Trophoblast cell (in vitro differentiated cells and primary cell): Measurements from ENCODE around the gene LINGO4.

Source experiments
- DNase-seq, 2 donors: peaks; one replicate each; pipeline ENCODE4 v3.0.0-alpha.2; 2016
- H2AFZ ChIP-seq: 2 replicates; pipeline ENCODE4 v1.6.1; 2013; ENCODE audit warnings: low read length, moderate library complexity, mild to moderate bottlenecking; ENCODE audit not compliant: insufficient read depth, poor library complexity
- H2AK5ac ChIP-seq: 2 replicates; pipeline ENCODE4 v1.6.1; 2013; ENCODE audit warnings: mild to moderate bottlenecking, low read length
- H2BK120ac ChIP-seq: 2 replicates; pipeline ENCODE4 v1.6.1; 2013; ENCODE audit warnings: low read length, mild to moderate bottlenecking, moderate library complexity; ENCODE audit not compliant: insufficient read depth, poor library complexity
- H2BK12ac ChIP-seq: 2 replicates; pipeline ENCODE4 v1.6.1; 2013; ENCODE audit warnings: mild to moderate bottlenecking, low read length, moderate library complexity
- H2BK5ac ChIP-seq: 2 replicates; pipeline ENCODE4 v1.6.1; 2013; ENCODE audit warnings: low read length, low read depth, moderate library complexity, mild to moderate bottlenecking; ENCODE audit not compliant: poor library complexity
- H3K14ac ChIP-seq: 2 replicates; pipeline ENCODE4 v1.6.1; 2013; ENCODE audit warnings: mild to moderate bottlenecking, low read length
- H3K18ac ChIP-seq: 2 replicates; pipeline ENCODE4 v1.6.1; 2013; ENCODE audit warnings: mild to moderate bottlenecking, low read length
- H3K23ac ChIP-seq: 2 replicates; pipeline ENCODE4 v1.6.1; 2013; ENCODE audit warnings: low read length
- H3K27ac ChIP-seq: 2 replicates; pipeline ENCODE4 v1.5.1; 2013; ENCODE audit warnings: low read depth, mild to moderate bottlenecking, inconsistent platforms, low read length, moderate library complexity
- H3K27me3 ChIP-seq: 2 replicates; pipeline ENCODE4 v1.6.1; 2013; ENCODE audit warnings: inconsistent platforms, mild to moderate bottlenecking, low read length, moderate library complexity; ENCODE audit not compliant: insufficient read depth
- H3K36me3 ChIP-seq, 2 experiments: 1 replicate in 1 of 2; 2 replicates in 1 of 2; pipeline ENCODE4 v1.6.1; 2013; ENCODE audit warnings: low read length in 2 of 2, mild to moderate bottlenecking in 2 of 2, moderate library complexity in 1 of 2; ENCODE audit not compliant: insufficient read depth in 2 of 2, control insufficient read depth in 1 of 2
- H3K4ac ChIP-seq: 2 replicates; pipeline ENCODE4 v1.6.1; 2013; ENCODE audit warnings: low read depth, mild to moderate bottlenecking, low read length, moderate library complexity
- H3K4me1 ChIP-seq, 2 experiments: 1 replicate in 1 of 2; 2 replicates in 1 of 2; pipeline ENCODE4 v1.6.1; 2013; ENCODE audit warnings: low read length in 2 of 2, mild to moderate bottlenecking in 2 of 2, moderate library complexity in 1 of 2; ENCODE audit not compliant: insufficient read depth in 2 of 2, control insufficient read depth in 1 of 2
- H3K4me2 ChIP-seq: 2 replicates; pipeline ENCODE4 v1.6.1; 2013; ENCODE audit warnings: inconsistent platforms, mild to moderate bottlenecking, low read length, moderate library complexity
- H3K4me3 ChIP-seq: 2 replicates; pipeline ENCODE4 v1.5.1; 2013; ENCODE audit warnings: mild to moderate bottlenecking, low read depth, low read length, inconsistent platforms
- H3K79me1 ChIP-seq: one replicate; pipeline ENCODE4 v1.6.1; 2013; ENCODE audit warnings: low read length
- H3K79me2 ChIP-seq: 2 replicates; pipeline ENCODE4 v1.6.1; 2013; ENCODE audit warnings: low read length, mild to moderate bottlenecking; ENCODE audit not compliant: control insufficient read depth, insufficient read depth, poor library complexity
- H3K9ac ChIP-seq: 2 replicates; pipeline ENCODE4 v1.6.1; 2013; ENCODE audit warnings: mild to moderate bottlenecking, low read length
- H3K9me3 ChIP-seq: 2 replicates; pipeline ENCODE4 v1.6.1; 2013; ENCODE audit warnings: low read depth, mild to moderate bottlenecking, control low read depth, inconsistent platforms, low read length; ENCODE audit not compliant: insufficient read depth
- H4K12ac ChIP-seq: 2 replicates; pipeline ENCODE4 v1.6.1; 2013; ENCODE audit warnings: low read depth, mild to moderate bottlenecking, low read length, moderate library complexity
- H4K8ac ChIP-seq: 2 replicates; pipeline ENCODE4 v1.6.1; 2013; ENCODE audit warnings: low read depth, mild to moderate bottlenecking, low read length, moderate library complexity
- H4K91ac ChIP-seq: one replicate; pipeline ENCODE4 v1.6.1; 2013; ENCODE audit warnings: low read depth, mild to moderate bottlenecking, low read length, moderate library complexity
- WGBS: extraction: QIAGEN DNeasy Blood & Tissue Kit; methylation state at CpG from one replicate; pipeline ENCODE4 v1.1.7; 2013; ENCODE audit warnings: missing lambda C conversion rate; ENCODE audit not compliant: insufficient read length, insufficient coverage; ENCODE audit errors: extremely low coverage; 5-methylcytosine and 5-hydroxymethylcytosine counted together

Gene LINGO4

GRCh38 chr1:151807766-151808165 is 2.5 kb upstream of the LINGO4 start:
- Histone ChIP-seq H4K91ac (no peak overlapping the region), H2BK120ac (no peak overlapping the region), H3K4ac (no peak overlapping the region), H3K4me3 (no peak overlapping the region), H2BK5ac (no peak overlapping the region), H3K9me3 (no peaks in the 10 kb centered on the region), H3K4me1 (no peaks in the 10 kb centered on the region), H2AFZ (no peak overlapping the region), H3K4me2 (no peak overlapping the region), H3K18ac (no peak overlapping the region), H2BK12ac (no peak overlapping the region), H3K79me2 (no peaks in the 10 kb centered on the region), H2AK5ac (no peak overlapping the region), H4K12ac (no peak overlapping the region), H3K36me3 (no peaks in the 10 kb centered on the region), H3K14ac (no peak overlapping the region), H3K23ac (no peak overlapping the region), H4K8ac (no peak overlapping the region), H3K9ac (no peak overlapping the region), H3K27ac (no peak overlapping the region), H3K79me1 (no peaks in the 10 kb centered on the region), H3K27me3 (no peaks in the 10 kb centered on the region)
- WGBS = no CpG with 5 or more reads among the region's 1 CpG
- no peak for DNase-seq

- no peak overlapping the region for H3K18ac ChIP-seq
- no peak overlapping the region for H2AK5ac ChIP-seq
- H3K79me1 ChIP-seq = no peaks in the 10 kb centered on the region
- no peak overlapping the region for H3K4me3 ChIP-seq
- H3K4me2 ChIP-seq = no peak overlapping the region
- no peaks in the 10 kb centered on the region for H3K4me1 ChIP-seq
- no peak overlapping the region for H3K14ac ChIP-seq
- H3K9me3 ChIP-seq = no peaks in the 10 kb centered on the region
- no peak overlapping the region for H2BK120ac ChIP-seq
- H4K8ac ChIP-seq = no peak overlapping the region
- no peak for DNase-seq
- no peak overlapping the region for H2BK5ac ChIP-seq
- no peak overlapping the region for H4K91ac ChIP-seq
- no peak overlapping the region for H4K12ac ChIP-seq
- no peak overlapping the region for H3K4ac ChIP-seq
- no peaks in the 10 kb centered on the region for H3K27me3 ChIP-seq
- no peak overlapping the region for H2BK12ac ChIP-seq
- H3K9ac ChIP-seq = no peak overlapping the region
- H2AFZ ChIP-seq = no peak overlapping the region
- H3K27ac ChIP-seq = no peak overlapping the region
- no peaks in the 10 kb centered on the region for H3K79me2 ChIP-seq
- no CpG with 5 or more reads among the region's 5 CpGs for WGBS
- no peak overlapping the region for H3K23ac ChIP-seq
- H3K36me3 ChIP-seq = no peaks in the 10 kb centered on the region
Measured at GRCh38 chr1:151807131-151807530, 1.9 kb upstream of the LINGO4 start.

GRCh38 chr1:151806170-151806569 is 951 bp upstream of the LINGO4 start:
- Histone ChIP-seq H3K18ac (no peak overlapping the region), H3K27me3 (no peaks in the 10 kb centered on the region), H2AK5ac (no peak overlapping the region), H3K27ac (no peak overlapping the region), H3K9me3 (no peaks in the 10 kb centered on the region), H3K4me1 (no peaks in the 10 kb centered on the region), H2BK120ac (no peak overlapping the region), H3K36me3 (no peaks in the 10 kb centered on the region), H3K4me3 (no peak overlapping the region), H4K91ac (no peak overlapping the region), H4K8ac (no peak overlapping the region), H2BK5ac (no peak overlapping the region), H3K4me2 (no peak overlapping the region), H4K12ac (no peak overlapping the region), H3K23ac (no peak overlapping the region), H3K4ac (no peak overlapping the region), H2AFZ (no peak overlapping the region), H3K79me1 (no peaks in the 10 kb centered on the region), H2BK12ac (no peak overlapping the region), H3K9ac (no peak overlapping the region), H3K14ac (no peak overlapping the region), H3K79me2 (no peaks in the 10 kb centered on the region)
- DNase-seq = no peak
- WGBS = no CpG with 5 or more reads among the region's 7 CpGs

- Histone ChIP-seq H3K9ac (no peak overlapping the region), H3K4me3 (no peak overlapping the region), H3K4me2 (no peak overlapping the region), H2AFZ (no peak overlapping the region), H3K27ac (no peak overlapping the region), H4K8ac (no peak overlapping the region), H3K27me3 (no peaks in the 10 kb centered on the region), H2BK12ac (no peak overlapping the region), H3K18ac (no peak overlapping the region), H3K14ac (no peak overlapping the region), H2BK5ac (no peak overlapping the region), H2BK120ac (no peak overlapping the region), H3K9me3 (no peaks in the 10 kb centered on the region), H3K4me1 (no peaks in the 10 kb centered on the region), H3K79me1 (no peaks in the 10 kb centered on the region), H2AK5ac (no peak overlapping the region), H3K23ac (no peak overlapping the region), H3K79me2 (no peaks in the 10 kb centered on the region), H4K12ac (no peak overlapping the region), H3K4ac (no peak overlapping the region), H4K91ac (no peak overlapping the region), H3K36me3 (no peaks in the 10 kb centered on the region)
- no peak for DNase-seq
- no CpG with 5 or more reads among the region's 3 CpGs for WGBS
Measured at GRCh38 chr1:151803915-151804314, 1.3 kb downstream of the LINGO4 start.

GRCh38 chr1:151803164-151803563 is 2.1 kb downstream of the LINGO4 start:
- Histone ChIP-seq H3K23ac (no peak overlapping the region), H2AFZ (no peak overlapping the region), H3K9ac (no peak overlapping the region), H3K4me2 (no peak overlapping the region), H3K79me1 (no peaks in the 10 kb centered on the region), H3K4me1 (no peaks in the 10 kb centered on the region), H3K4ac (no peak overlapping the region), H3K18ac (no peak overlapping the region), H3K14ac (no peak overlapping the region), H3K27me3 (no peaks in the 10 kb centered on the region), H4K12ac (no peak overlapping the region), H2BK120ac (no peak overlapping the region), H4K91ac (no peak overlapping the region), H2BK12ac (no peak overlapping the region), H3K27ac (no peak overlapping the region), H3K9me3 (no peaks in the 10 kb centered on the region), H4K8ac (no peak overlapping the region), H3K4me3 (no peak overlapping the region), H3K79me2 (no peaks in the 10 kb centered on the region), H2AK5ac (no peak overlapping the region), H2BK5ac (no peak overlapping the region), H3K36me3 (no peaks in the 10 kb centered on the region)
- no peak for DNase-seq
